Common myeloid progenitor, CD34-positive (primary cell): Measurements from ENCODE around the gene PLCG1.

Source experiments
- CTCF ChIA-PET: fragments of 350-600 bp; sonication (Branson Sonifier 250); formaldehyde crosslinking; loops from one replicate; lab custom pipeline; 2021; ENCODE audit warnings: antibody characterized with exemption; lab: Charles Lee
- POLR2A ChIA-PET: fragments of 350-600 bp; sonication (Branson Sonifier 250); formaldehyde crosslinking; loops from one replicate; lab custom pipeline; 2021; ENCODE audit warnings: antibody characterized with exemption; lab: Charles Lee
- DNase-seq, 3 donors: peaks; one replicate each; pipeline versions ENCODE4 v3.0.0 to v3.0.0-alpha.2; 2013
- H3K27ac ChIP-seq, 2 experiments: 1 replicate in 1 of 2; 2 replicates in 1 of 2; pipeline ENCODE4 v1.7.0; 2013; ENCODE audit warnings: inconsistent platforms in 2 of 2, low read length in 2 of 2, mild to moderate bottlenecking in 2 of 2, low read depth in 1 of 2, moderate library complexity in 1 of 2; ENCODE audit not compliant: severe bottlenecking in 2 of 2, insufficient read depth in 1 of 2, poor library complexity in 1 of 2
- H3K27me3 ChIP-seq, 5 experiments: replicated peaks in 2 of 5; 1 replicate in 3 of 5; 2 replicates in 2 of 5; pipeline versions ENCODE4 v1.6.1 to v1.7.0; 2013; ENCODE audit warnings: low read length in 4 of 5, mild to moderate bottlenecking in 2 of 5, moderate library complexity in 2 of 5, inconsistent platforms in 1 of 5; ENCODE audit not compliant: insufficient read depth in 5 of 5, control insufficient read depth in 4 of 5
- H3K36me3 ChIP-seq, 4 experiments: 1 replicate in 2 of 4; 2 replicates in 2 of 4; pipeline versions ENCODE4 v1.6.1 to v1.7.0; 2013; ENCODE audit warnings: low read length in 3 of 4, control low read depth in 1 of 4, mild to moderate bottlenecking in 1 of 4; ENCODE audit not compliant: control insufficient read depth in 4 of 4, insufficient read depth in 4 of 4
- H3K4me1 ChIP-seq, 4 experiments: 1 replicate in 3 of 4; 2 replicates in 1 of 4; pipeline versions ENCODE4 v1.6.1 to v1.7.1; 2013; ENCODE audit warnings: low read length in 3 of 4, mild to moderate bottlenecking in 3 of 4, control low read depth in 1 of 4, inconsistent platforms in 1 of 4, moderate library complexity in 1 of 4; ENCODE audit not compliant: control insufficient read depth in 4 of 4, insufficient read depth in 4 of 4; ENCODE audit errors: control extremely low read depth in 1 of 4
- H3K4me3 ChIP-seq, 7 experiments: 1 replicate in 4 of 7; 2 replicates in 3 of 7; pipeline versions ENCODE4 v1.5.1 to v1.7.0; 2013; ENCODE audit warnings: mild to moderate bottlenecking in 7 of 7, low read length in 6 of 7, moderate library complexity in 6 of 7, inconsistent platforms in 2 of 7, low read depth in 2 of 7, control low read depth in 1 of 7; ENCODE audit not compliant: insufficient read depth in 4 of 7, control insufficient read depth in 1 of 7; ENCODE audit errors: extremely low read depth in 1 of 7
- H3K9me3 ChIP-seq, 5 experiments: 1 replicate in 4 of 5; 2 replicates in 1 of 5; pipeline versions ENCODE4 v1.6.1 to v1.7.1; 2013; ENCODE audit warnings: low read length in 4 of 5, mild to moderate bottlenecking in 2 of 5, inconsistent platforms in 1 of 5, low read depth in 1 of 5, moderate library complexity in 1 of 5; ENCODE audit not compliant: control insufficient read depth in 4 of 5, insufficient read depth in 2 of 5; ENCODE audit errors: control extremely low read depth in 1 of 5
- WGBS: methylation state at CpG from one replicate; pipeline ENCODE4 v1.1.5; 2013; ENCODE audit not compliant: insufficient coverage; 5-methylcytosine and 5-hydroxymethylcytosine counted together

The PLCG1 gene

DNA sequence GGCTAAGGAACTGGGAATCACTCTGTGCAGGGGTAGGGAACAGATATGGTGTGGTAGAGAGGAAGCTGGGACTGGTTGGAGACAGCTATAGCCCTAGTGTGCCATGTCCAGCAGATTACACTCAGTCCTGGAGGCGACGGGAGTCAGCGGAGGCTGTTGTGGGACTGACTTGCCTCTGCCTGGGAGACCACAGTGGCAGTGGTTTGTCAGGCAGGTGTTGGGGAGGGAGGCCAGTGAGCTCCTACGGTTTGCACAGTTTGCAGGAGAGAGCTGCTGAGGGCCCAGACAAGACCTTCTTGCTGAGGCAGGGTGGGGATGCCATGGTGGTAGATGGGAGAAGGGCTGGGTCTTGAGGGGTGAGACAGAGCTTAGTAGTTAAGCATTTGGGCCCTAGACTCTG, 4.9 kb downstream of the PLCG1 start:
- Histone ChIP-seq H3K4me1 (peaks cover 9 to 33% (median 30%) of the 10 kb centered on the region in 4 experiments), H3K36me3 (peaks cover 0 to 2% (median 0%) of the 10 kb centered on the region in 4 experiments), H3K4me3 (no peak overlapping the region), H3K27ac (no peak overlapping the region), H3K27me3 (peaks cover 0 to 48% (median 30%) of the 10 kb centered on the region in 5 experiments), H3K9me3 (peaks cover 0 to 2% (median 0%) of the 10 kb centered on the region in 5 experiments)
- WGBS, result 94% methylated on average over 3 of the region's 4 CpGs
- ChIA-PET CTCF (interaction anchor here (0.8 to 2.0 kb wide), 7 partner anchors 11 to 199 kb away, joined by 3 to 10 read pairs (median 3); no protein-coding TSS in a partner anchor), POLR2A (interaction anchor here (0.8 kb wide), 1 partner anchor 11 kb away, joined by 3 read pairs; no protein-coding TSS in a partner anchor)
- no peak for DNase-seq

DNA sequence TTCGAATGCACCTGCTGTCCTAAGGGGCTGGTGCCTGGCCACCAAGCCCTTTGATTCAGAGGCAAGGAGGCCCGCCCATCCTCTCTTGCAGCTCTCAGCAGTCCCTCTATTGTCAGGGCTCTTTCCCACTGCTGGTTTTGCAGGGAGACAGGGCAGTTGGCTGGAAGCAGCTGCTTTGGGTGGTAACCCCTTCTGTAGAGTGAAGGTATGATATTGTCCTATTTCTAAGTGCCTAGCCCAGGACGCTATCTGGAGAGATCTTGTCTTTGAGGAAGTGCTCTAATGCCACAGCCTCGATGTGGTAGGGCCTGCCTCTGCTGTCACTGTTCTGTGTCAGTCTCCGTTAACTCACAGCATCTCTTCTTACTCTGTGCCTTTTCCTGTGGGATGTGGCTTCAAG, 5.6 kb downstream of the PLCG1 start:
- peak; percentile 49 to 87 (median 82) for DNase-seq
- 30% methylated on average over 5 of the region's 5 CpGs for WGBS
- POLR2A ChIA-PET, result interaction anchor here (0.8 kb wide), 1 partner anchor 10 kb away, joined by 3 read pairs; no protein-coding TSS in a partner anchor
- peaks cover 0 to 2% (median 0%) of the 10 kb centered on the region in 4 experiments for H3K36me3 ChIP-seq
- H3K27ac ChIP-seq, result no peak overlapping the region
- H3K4me3 ChIP-seq, result no peak overlapping the region
- H3K4me1 ChIP-seq, result peaks cover 9 to 27% (median 24%) of the 10 kb centered on the region in 4 experiments
- CTCF ChIA-PET, result interaction anchor here (0.9 to 5.2 kb wide), 6 partner anchors 8 to 199 kb away, joined by 3 to 41 read pairs (median 4); partner anchors contain the start of gene PLCG1
- peaks cover 0 to 2% (median 0%) of the 10 kb centered on the region in 5 experiments for H3K9me3 ChIP-seq
- H3K27me3 ChIP-seq, result peaks cover 0 to 48% (median 30%) of the 10 kb centered on the region in 5 experiments

DNA sequence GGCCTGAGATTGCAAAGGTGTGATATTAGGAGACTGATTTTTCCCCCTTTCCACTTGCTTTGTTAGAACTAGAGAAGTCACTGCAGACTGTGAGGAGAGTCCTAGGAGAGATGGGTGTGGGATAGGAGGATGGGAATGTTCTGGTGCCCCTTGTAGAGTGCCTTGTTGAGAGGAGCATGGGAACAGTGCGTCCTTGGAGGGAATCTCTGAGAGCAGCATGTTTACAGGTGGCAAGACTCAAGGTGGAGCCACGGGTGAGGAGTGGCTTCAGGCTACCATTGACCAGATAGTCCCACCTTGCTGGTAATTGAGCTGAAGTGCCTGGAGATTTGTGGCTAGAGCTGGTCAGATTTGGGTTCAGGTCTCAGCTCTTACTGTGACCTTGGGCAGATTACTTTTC, 6.0 kb downstream of the PLCG1 start:
- no peak for DNase-seq
- H3K27ac ChIP-seq, result no peak overlapping the region
- POLR2A ChIA-PET, result no interaction called here
- no peak overlapping the region for H3K4me3 ChIP-seq
- peaks cover 0 to 2% (median 0%) of the 10 kb centered on the region in 4 experiments for H3K36me3 ChIP-seq
- H3K27me3 ChIP-seq, result peaks cover 0 to 51% (median 30%) of the 10 kb centered on the region in 5 experiments
- H3K4me1 ChIP-seq, result peaks cover 8 to 23% (median 20%) of the 10 kb centered on the region in 4 experiments
- WGBS, result 93% methylated on average over 2 of the region's 2 CpGs
- CTCF ChIA-PET, result interaction anchor here (0.9 to 5.2 kb wide), 6 partner anchors 8 to 29 kb away, joined by 3 to 41 read pairs (median 4); partner anchors contain the start of gene PLCG1
- peaks cover 0 to 2% (median 0%) of the 10 kb centered on the region in 5 experiments for H3K9me3 ChIP-seq

DNA sequence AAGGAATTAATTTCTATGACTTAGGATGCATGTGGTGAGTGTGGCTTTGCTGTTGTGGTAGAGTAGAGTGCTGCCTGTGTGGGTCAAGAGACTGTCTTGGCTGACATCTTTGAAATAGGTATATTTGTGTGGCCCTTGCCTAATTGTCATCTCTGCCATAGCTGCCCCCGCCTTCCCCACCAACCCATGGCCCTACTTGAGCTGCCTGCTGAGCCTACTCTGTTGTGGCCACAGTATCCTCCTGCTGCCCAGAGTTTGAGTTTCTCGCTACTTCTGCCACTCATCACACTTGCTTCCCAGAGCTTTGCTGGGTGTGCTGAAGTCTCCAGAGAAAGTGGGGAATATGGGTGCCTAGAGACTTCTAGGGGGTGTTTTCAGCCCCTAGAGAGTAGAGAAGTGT, 8.0 kb downstream of the PLCG1 start:
- ChIA-PET CTCF (interaction anchor here (1.6 to 5.2 kb wide), 4 partner anchors 10 to 50 kb away, joined by 4 to 41 read pairs (median 10); partner anchors contain the start of gene PLCG1), POLR2A (no interaction called here)
- H3K27ac ChIP-seq, result no peak overlapping the region
- H3K4me1 ChIP-seq, result peaks cover 0 to 13% (median 11%) of the 10 kb centered on the region in 4 experiments
- H3K27me3 ChIP-seq, result peaks cover 0 to 55% (median 30%) of the 10 kb centered on the region in 5 experiments
- H3K9me3 ChIP-seq, result peaks cover 0 to 2% (median 0%) of the 10 kb centered on the region in 5 experiments
- 100% methylated on average over 1 of the region's 2 CpGs for WGBS
- no peak overlapping the region for H3K4me3 ChIP-seq
- no peak for DNase-seq
- H3K36me3 ChIP-seq, result peaks cover 0 to 2% (median 0%) of the 10 kb centered on the region in 4 experiments

DNA sequence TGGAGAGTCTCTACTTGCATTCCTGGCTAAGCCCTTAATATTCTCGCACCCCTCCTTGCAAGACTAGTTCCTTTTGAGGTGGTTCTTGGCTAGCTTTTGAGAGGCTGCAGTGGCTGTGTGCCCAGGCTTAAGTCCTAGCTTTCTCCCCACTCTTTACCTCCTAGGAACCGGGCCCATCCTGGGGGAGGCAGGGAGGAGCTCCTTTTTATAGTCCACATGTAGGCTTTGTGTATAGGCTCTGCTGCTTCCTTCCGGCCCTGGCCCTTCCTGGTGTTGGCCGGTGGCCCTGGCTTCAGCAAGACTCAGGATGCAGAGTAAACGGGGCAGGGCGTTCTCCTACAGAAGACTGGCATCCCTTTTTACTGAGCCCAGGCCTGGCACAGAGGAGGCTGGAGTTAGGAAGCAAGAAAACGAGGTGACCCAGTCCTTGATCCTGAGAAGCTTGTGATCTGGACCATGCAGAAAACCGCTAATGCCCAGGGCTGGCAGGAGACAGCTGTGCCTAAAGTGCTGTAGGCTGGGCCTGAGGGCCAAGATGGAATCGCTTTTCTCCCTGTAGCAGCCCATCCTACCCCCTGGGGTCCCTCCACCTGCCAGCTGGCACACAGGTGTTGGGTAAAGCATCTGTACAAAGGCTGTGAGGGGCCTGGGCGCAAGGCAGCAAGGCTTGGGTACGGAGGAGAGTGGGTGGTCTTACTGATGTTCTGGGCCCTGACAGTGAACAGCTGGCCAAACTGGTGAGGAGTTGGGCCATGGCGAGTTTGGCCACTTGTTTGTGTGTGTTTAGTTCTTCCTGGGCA, 8.7 kb downstream of the PLCG1 start:
- Histone ChIP-seq H3K4me1 (peaks cover 0 to 20% (median 18%) of the 10 kb centered on the region in 4 experiments), H3K4me3 (no peak overlapping the region), H3K36me3 (peaks cover 0 to 2% (median 0%) of the 10 kb centered on the region in 4 experiments), H3K27me3 (peaks cover 0 to 50% (median 27%) of the 10 kb centered on the region in 5 experiments), H3K27ac (no peak overlapping the region), H3K9me3 (peaks cover 0 to 2% (median 0%) of the 10 kb centered on the region in 5 experiments)
- ChIA-PET POLR2A (no interaction called here), CTCF (interaction anchor here (1.6 to 5.2 kb wide), 4 partner anchors 10 to 51 kb away, joined by 4 to 41 read pairs (median 10); partner anchors contain the start of gene PLCG1)
- DNase-seq, result no peak
- WGBS, result 99% methylated on average over 11 of the region's 12 CpGs

DNA sequence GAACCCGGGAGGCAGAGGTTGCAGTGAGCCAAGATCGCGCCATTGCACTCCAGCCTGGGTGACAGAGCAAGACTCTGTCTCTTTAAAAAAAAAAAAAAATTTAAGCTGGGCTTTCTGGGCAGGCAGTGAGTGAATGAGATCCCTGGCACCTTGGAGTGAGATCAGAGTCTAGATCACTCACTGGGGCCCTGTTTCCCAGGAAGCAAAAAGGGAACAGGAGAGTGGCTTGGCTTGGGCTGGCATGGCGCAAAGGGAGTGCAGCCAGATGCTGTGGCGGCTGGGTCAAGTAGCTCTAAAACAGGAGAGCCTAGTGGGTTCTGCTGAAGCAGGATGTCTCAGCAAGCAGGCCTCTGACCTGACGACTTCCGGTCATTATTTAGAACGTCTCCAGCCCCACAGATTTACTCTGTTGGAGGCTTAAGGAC, 10.4 kb downstream of the PLCG1 start:
- Histone ChIP-seq H3K27ac (no peak overlapping the region), H3K9me3 (peaks cover 0 to 2% (median 0%) of the 10 kb centered on the region in 5 experiments), H3K4me1 (peaks cover 0 to 22% (median 18%) of the 10 kb centered on the region in 4 experiments), H3K4me3 (no peak overlapping the region), H3K36me3 (peaks cover 0 to 2% (median 0%) of the 10 kb centered on the region in 4 experiments), H3K27me3 (peaks cover 0 to 55% (median 28%) of the 10 kb centered on the region in 5 experiments)
- DNase-seq, result no peak
- WGBS, result 88% methylated on average over 7 of the region's 8 CpGs
- ChIA-PET CTCF (interaction anchor here (2.8 to 5.2 kb wide), 2 partner anchors 12 to 25 kb away, joined by 9 to 41 read pairs; partner anchors contain the start of gene PLCG1), POLR2A (no interaction called here)
